ENCODE measurements around the gene GRM1. TPM values are rescaled to one million over a fixed set of nuclear protein-coding genes. Genes with fewer than 3 reads are reported as not detected.

GRM1 gene
- total and polyA plus RNA-seq, 7 experiments from 2014 or later = not detected

- H3K27me3 Mint-ChIP-seq = peaks cover 0 to 3% (median 0%) of the 10 kb centered on the region in 5 donors
- H3K4me1 Mint-ChIP-seq = no peaks in the 10 kb centered on the region
- CTCF ChIA-PET = no interaction called here
- Histone ChIP-seq H3K9me3 (ENCODE audit: control insufficient read depth in 2 of 3, low read length in 3 of 3) (no peaks in the 10 kb centered on the region), H3K27ac (ENCODE audit: low read depth, low read length) (no peak overlapping the region), H3K36me3 (ENCODE audit: control insufficient read depth in 2 of 3, insufficient read depth in 3 of 3, low read length in 3 of 3) (no peaks in the 10 kb centered on the region), H3K27me3 (ENCODE audit: control insufficient read depth in 2 of 2, insufficient read depth in 2 of 2, low read length in 2 of 2) (peaks cover 0 to 3% of the 10 kb centered on the region in 2 donors), H3K4me1 (ENCODE audit: control insufficient read depth in 2 of 2, insufficient read depth in 2 of 2, low read length in 2 of 2) (no peaks in the 10 kb centered on the region), H3K4me3 (ENCODE audit: low read length) (no peak overlapping the region)
- H3K36me3 Mint-ChIP-seq = no peaks in the 10 kb centered on the region
- ATAC-seq (no peak), DNase-seq (no peak)
- no peak overlapping the region for H3K4me3 Mint-ChIP-seq
- intact Hi-C loops (cut with micrococcal nuclease) = no loop called here
- peaks cover 0 to 10% (median 0%) of the 10 kb centered on the region in 11 donors for H3K9me3 Mint-ChIP-seq
- POLR2A ChIA-PET = no interaction called here
- no peak overlapping the region for H3K27ac Mint-ChIP-seq
These were observed 444.1 kb downstream of the GRM1 start for GRCh38 chr6:146472918-146473317.

GRCh38 chr6:146481527-146481926 lies 452.7 kb downstream of the GRM1 start:
- Histone ChIP-seq H3K9me3 (ENCODE audit: control insufficient read depth in 2 of 3, low read length in 3 of 3) (no peaks in the 10 kb centered on the region), H3K27ac (ENCODE audit: low read depth, low read length) (no peak overlapping the region), H3K36me3 (ENCODE audit: control insufficient read depth in 2 of 3, insufficient read depth in 3 of 3, low read length in 3 of 3) (no peaks in the 10 kb centered on the region), H3K27me3 (ENCODE audit: control insufficient read depth in 2 of 2, insufficient read depth in 2 of 2, low read length in 2 of 2) (no peaks in the 10 kb centered on the region), H3K4me3 (ENCODE audit: low read length) (no peak overlapping the region), H3K4me1 (ENCODE audit: control insufficient read depth in 2 of 2, insufficient read depth in 2 of 2, low read length in 2 of 2) (no peaks in the 10 kb centered on the region)
- ChIA-PET POLR2A (no interaction called here), CTCF (no interaction called here)
- intact Hi-C loops (cut with micrococcal nuclease) = no loop called here
- ATAC-seq = no peak
- Mint-ChIP-seq H3K27me3 (peaks cover 0 to 4% (median 0%) of the 10 kb centered on the region in 5 donors), H3K27ac (no peak overlapping the region), H3K9me3 (peaks cover 0 to 10% (median 3%) of the 10 kb centered on the region in 11 donors), H3K36me3 (no peaks in the 10 kb centered on the region), H3K4me3 (no peak overlapping the region), H3K4me1 (no peaks in the 10 kb centered on the region)
- no peak for DNase-seq

- ChIA-PET CTCF (no interaction called here), POLR2A (no interaction called here)
- Histone ChIP-seq H3K9me3 (ENCODE audit: control insufficient read depth in 2 of 3, low read length in 3 of 3) (no peaks in the 10 kb centered on the region), H3K4me1 (ENCODE audit: control insufficient read depth in 2 of 2, insufficient read depth in 2 of 2, low read length in 2 of 2) (no peaks in the 10 kb centered on the region), H3K36me3 (ENCODE audit: control insufficient read depth in 2 of 3, insufficient read depth in 3 of 3, low read length in 3 of 3) (no peaks in the 10 kb centered on the region), H3K4me3 (ENCODE audit: low read length) (no peak overlapping the region), H3K27me3 (ENCODE audit: control insufficient read depth in 2 of 2, insufficient read depth in 2 of 2, low read length in 2 of 2) (no peaks in the 10 kb centered on the region), H3K27ac (ENCODE audit: low read depth, low read length) (no peak overlapping the region)
- H3K27ac Mint-ChIP-seq = no peak overlapping the region
- peaks cover 0 to 6% (median 0%) of the 10 kb centered on the region in 5 donors for H3K27me3 Mint-ChIP-seq
- no peaks in the 10 kb centered on the region for H3K36me3 Mint-ChIP-seq
- no peaks in the 10 kb centered on the region for H3K4me1 Mint-ChIP-seq
- DNase-seq (no peak), ATAC-seq (no peak)
- no peak overlapping the region for H3K4me3 Mint-ChIP-seq
- peaks cover 0 to 9% (median 2%) of the 10 kb centered on the region in 11 donors for H3K9me3 Mint-ChIP-seq
- intact Hi-C loops (cut with micrococcal nuclease) = no loop called here
These were observed 455.5 kb downstream of the GRM1 start for GRCh38 chr6:146484411-146484810.

Other genes starting within 250 kb of the GRM1 start
- gene FBXO30, start 214.3 kb upstream of the GRM1 start, total RNA-seq = 1 to 10 TPM; 1.6 to 5.1 (median 4.8) TPM
- gene FBXO30, start 214.3 kb upstream of the GRM1 start, polyA plus RNA-seq = 1 to 10 TPM; 1.1 to 1.3 TPM
- gene SHPRH, start 64.7 kb upstream of the GRM1 start, total RNA-seq = 10 to 100 TPM; 20.0 to 44.5 (median 26.2) TPM
- gene SHPRH, start 64.7 kb upstream of the GRM1 start, polyA plus RNA-seq = 10 to 100 TPM in 1 of 2 donors, 1 to 10 TPM in 1; 6.7 to 10.2 TPM